HPDE6-E6E7 (cell line): ENCODE results near the gene FGA.

Experiments
- DNase-seq: peaks from one replicate; pipeline ENCODE4 v3.0.0; 2011; ENCODE audit warnings: missing footprints; ENCODE audit errors: extremely low spot score

The FGA gene

GRCh38 chr4:154590329-154591006 is at the start of gene FGA:
FGA (minus strand) TSS chr4:154590742; CDS start chr4:154590687, 55 bp downstream.
- DNase-seq: no peak

GRCh38 chr4:154634058-154634457 is 43.5 kb upstream of the FGA start:
- no peak for DNase-seq

- no peak for DNase-seq
Measured at GRCh38 chr4:154631828-154632227, 41.3 kb upstream of the FGA start.

GRCh38 chr4:154630324-154630723 is 39.8 kb upstream of the FGA start:
- DNase-seq: no peak

- DNase-seq: peak; percentile 73
Measured at GRCh38 chr4:154626793-154627484, 36.4 kb upstream of the FGA start.

GRCh38 chr4:154625971-154626370 is 35.4 kb upstream of the FGA start:
- DNase-seq: no peak

GRCh38 chr4:154623995-154624394 is 33.5 kb upstream of the FGA start:
- DNase-seq: no peak

- DNase-seq: no peak
Measured at GRCh38 chr4:154623436-154623835, 32.9 kb upstream of the FGA start.

GRCh38 chr4:154622598-154622997 is 32.1 kb upstream of the FGA start:
- peak; percentile 60 for DNase-seq

GRCh38 chr4:154620111-154620510 is 29.6 kb upstream of the FGA start:
- DNase-seq: no peak

GRCh38 chr4:154618708-154619315 is 28.3 kb upstream of the FGA start:
- peak; percentile 37 for DNase-seq

GRCh38 chr4:154617820-154618317 is 27.3 kb upstream of the FGA start:
- no peak for DNase-seq

GRCh38 chr4:154616731-154617130 is 26.2 kb upstream of the FGA start:
- no peak for DNase-seq

GRCh38 chr4:154616287-154616686 is 25.7 kb upstream of the FGA start:
- no peak for DNase-seq

GRCh38 chr4:154615211-154615610 is 24.7 kb upstream of the FGA start:
- no peak for DNase-seq

- DNase-seq: no peak
Measured at GRCh38 chr4:154614306-154614705, 23.8 kb upstream of the FGA start.

GRCh38 chr4:154612472-154613414 is 22.2 kb upstream of the FGA start, which contains the start of gene FGG:
FGG (minus strand) TSS chr4:154612656; CDS start chr4:154612609, 47 bp downstream.
- no peak for DNase-seq

- DNase-seq: no peak
Measured at GRCh38 chr4:154611833-154612232, 21.3 kb upstream of the FGA start.

- DNase-seq: no peak
Measured at GRCh38 chr4:154610582-154610981, 20.0 kb upstream of the FGA start.

- no peak for DNase-seq
Measured at GRCh38 chr4:154609532-154609931, 19.0 kb upstream of the FGA start.
